Measurements from ENCODE around the gene ANXA6. TPM values are rescaled to one million over a fixed set of nuclear protein-coding genes. Genes with fewer than 3 reads are reported as not detected.

The ANXA6 gene
- polyA plus RNA-seq, 1 of the 3 experiments (the other 2 are of a cell fraction), result 87.5 TPM

DNA sequence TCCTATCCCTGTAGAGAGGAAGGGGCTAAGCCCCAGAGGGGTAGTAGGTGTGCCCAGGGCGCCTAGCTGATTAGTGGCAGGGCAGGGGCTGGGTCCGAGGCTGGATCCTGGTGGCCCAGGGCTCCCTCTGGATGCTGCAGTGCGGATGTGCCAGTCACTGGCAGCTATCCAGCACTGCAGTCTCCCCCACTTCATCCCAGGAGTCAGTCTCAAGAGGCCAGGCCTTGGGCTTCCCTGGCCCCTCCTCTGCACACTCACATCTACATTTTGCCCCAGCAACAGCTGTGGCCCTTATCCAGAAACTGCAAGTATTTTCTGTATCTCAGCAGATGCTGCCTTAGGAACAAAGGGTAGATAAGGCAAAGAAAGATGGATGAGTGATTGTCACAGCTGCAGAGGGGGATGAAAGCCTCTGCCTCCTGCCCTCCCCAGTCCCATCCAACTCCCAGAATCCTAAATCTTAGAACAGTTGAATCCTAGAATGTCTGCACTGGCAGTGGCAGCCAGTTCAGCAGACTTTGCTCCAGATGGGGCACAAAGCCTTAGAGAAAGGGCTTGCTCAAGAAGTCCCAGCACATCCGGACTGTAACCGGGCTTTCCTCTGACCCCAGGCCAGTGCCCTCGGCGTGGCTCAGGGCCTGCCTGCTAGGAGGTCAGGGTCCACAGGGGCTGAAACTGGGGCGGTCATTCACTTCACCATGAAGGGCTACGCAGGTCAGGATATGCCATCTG is 1.6 kb downstream of the ANXA6 start:
- peaks cover 22 to 40% of the 10 kb centered on the region in 2 experiments; a peak in 2 of 4 replicates for H3K4me1 ChIP-seq (ENCODE audit: control insufficient read depth in 1 of 2, insufficient read depth in 2 of 2, low read depth in 1 of 2, low read length in 1 of 2)
- POLR2A ChIA-PET, result no interaction called here
- WGBS (ENCODE audit: low lambda C conversion rate), result 82% methylated on average over 3 of the region's 9 CpGs
- TF ChIP-seq MXI1 (IDR thresholded peaks at IDR 0.05; ENCODE audit: low read depth, low read length), result no peak
- TF ChIP-seq YY1 (IDR thresholded peaks at IDR 0.05; ENCODE audit: low read depth), result no peak
- TF ChIP-seq, protein P1, sequence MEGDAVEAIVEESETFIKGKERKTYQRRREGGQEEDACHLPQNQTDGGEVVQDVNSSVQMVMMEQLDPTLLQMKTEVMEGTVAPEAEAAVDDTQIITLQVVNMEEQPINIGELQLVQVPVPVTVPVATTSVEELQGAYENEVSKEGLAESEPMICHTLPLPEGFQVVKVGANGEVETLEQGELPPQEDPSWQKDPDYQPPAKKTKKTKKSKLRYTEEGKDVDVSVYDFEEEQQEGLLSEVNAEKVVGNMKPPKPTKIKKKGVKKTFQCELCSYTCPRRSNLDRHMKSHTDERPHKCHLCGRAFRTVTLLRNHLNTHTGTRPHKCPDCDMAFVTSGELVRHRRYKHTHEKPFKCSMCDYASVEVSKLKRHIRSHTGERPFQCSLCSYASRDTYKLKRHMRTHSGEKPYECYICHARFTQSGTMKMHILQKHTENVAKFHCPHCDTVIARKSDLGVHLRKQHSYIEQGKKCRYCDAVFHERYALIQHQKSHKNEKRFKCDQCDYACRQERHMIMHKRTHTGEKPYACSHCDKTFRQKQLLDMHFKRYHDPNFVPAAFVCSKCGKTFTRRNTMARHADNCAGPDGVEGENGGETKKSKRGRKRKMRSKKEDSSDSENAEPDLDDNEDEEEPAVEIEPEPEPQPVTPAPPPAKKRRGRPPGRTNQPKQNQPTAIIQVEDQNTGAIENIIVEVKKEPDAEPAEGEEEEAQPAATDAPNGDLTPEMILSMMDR (IDR thresholded peaks at IDR 0.05), result 0 out of 2 replicates have a peak, but pooled peaks have one; percentile 13
- TF ChIP-seq SIN3A (IDR thresholded peaks at IDR 0.05; ENCODE audit: borderline replicate concordance, low read depth, low read length), result no peak
- TF ChIP-seq, protein P2, sequence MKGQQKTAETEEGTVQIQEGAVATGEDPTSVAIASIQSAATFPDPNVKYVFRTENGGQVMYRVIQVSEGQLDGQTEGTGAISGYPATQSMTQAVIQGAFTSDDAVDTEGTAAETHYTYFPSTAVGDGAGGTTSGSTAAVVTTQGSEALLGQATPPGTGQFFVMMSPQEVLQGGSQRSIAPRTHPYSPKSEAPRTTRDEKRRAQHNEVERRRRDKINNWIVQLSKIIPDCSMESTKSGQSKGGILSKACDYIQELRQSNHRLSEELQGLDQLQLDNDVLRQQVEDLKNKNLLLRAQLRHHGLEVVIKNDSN (IDR thresholded peaks at IDR 0.05; ENCODE audit: borderline replicate concordance, low read depth), result no peak
- TF ChIP-seq NFIC (IDR thresholded peaks at IDR 0.05; ENCODE audit: borderline replicate concordance), result peak; percentile 51; the same call in 1 of the 2 replicates
- TF ChIP-seq ELF1 (IDR thresholded peaks at IDR 0.05), result no peak
- 0 out of 2 replicates have a peak, but pooled peaks have one; percentile 60 for TF ChIP-seq RCOR1 (IDR thresholded peaks at IDR 0.05; ENCODE audit: low read length)
- TF ChIP-seq, protein P3, sequence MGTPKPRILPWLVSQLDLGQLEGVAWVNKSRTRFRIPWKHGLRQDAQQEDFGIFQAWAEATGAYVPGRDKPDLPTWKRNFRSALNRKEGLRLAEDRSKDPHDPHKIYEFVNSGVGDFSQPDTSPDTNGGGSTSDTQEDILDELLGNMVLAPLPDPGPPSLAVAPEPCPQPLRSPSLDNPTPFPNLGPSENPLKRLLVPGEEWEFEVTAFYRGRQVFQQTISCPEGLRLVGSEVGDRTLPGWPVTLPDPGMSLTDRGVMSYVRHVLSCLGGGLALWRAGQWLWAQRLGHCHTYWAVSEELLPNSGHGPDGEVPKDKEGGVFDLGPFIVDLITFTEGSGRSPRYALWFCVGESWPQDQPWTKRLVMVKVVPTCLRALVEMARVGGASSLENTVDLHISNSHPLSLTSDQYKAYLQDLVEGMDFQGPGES (IDR thresholded peaks at IDR 0.05; ENCODE audit: low read depth, low read length), result no peak
- TF ChIP-seq FOXM1 (IDR thresholded peaks at IDR 0.05; ENCODE audit: low read depth), result no peak
- no peak for TF ChIP-seq RXRA (IDR thresholded peaks at IDR 0.05; ENCODE audit: borderline replicate concordance, low read depth)
- TF ChIP-seq TCF12 (IDR thresholded peaks at IDR 0.05), result peak; percentile 31; the same call in 1 of the 2 replicates
- no peak for TF ChIP-seq EZH2phosphoT487 (IDR thresholded peaks at IDR 0.05; ENCODE audit: borderline replicate concordance, low read depth)
- no peak for TF ChIP-seq FOXJ3 (CRISPR knock-in tag; IDR thresholded peaks at IDR 0.05)
- no peak for TF ChIP-seq GATA2 (CRISPR knock-in tag; IDR thresholded peaks at IDR 0.05)
- TF ChIP-seq NRF1 (IDR thresholded peaks at IDR 0.05; ENCODE audit: low read depth, low read length), result no peak
- TF ChIP-seq, protein P4, sequence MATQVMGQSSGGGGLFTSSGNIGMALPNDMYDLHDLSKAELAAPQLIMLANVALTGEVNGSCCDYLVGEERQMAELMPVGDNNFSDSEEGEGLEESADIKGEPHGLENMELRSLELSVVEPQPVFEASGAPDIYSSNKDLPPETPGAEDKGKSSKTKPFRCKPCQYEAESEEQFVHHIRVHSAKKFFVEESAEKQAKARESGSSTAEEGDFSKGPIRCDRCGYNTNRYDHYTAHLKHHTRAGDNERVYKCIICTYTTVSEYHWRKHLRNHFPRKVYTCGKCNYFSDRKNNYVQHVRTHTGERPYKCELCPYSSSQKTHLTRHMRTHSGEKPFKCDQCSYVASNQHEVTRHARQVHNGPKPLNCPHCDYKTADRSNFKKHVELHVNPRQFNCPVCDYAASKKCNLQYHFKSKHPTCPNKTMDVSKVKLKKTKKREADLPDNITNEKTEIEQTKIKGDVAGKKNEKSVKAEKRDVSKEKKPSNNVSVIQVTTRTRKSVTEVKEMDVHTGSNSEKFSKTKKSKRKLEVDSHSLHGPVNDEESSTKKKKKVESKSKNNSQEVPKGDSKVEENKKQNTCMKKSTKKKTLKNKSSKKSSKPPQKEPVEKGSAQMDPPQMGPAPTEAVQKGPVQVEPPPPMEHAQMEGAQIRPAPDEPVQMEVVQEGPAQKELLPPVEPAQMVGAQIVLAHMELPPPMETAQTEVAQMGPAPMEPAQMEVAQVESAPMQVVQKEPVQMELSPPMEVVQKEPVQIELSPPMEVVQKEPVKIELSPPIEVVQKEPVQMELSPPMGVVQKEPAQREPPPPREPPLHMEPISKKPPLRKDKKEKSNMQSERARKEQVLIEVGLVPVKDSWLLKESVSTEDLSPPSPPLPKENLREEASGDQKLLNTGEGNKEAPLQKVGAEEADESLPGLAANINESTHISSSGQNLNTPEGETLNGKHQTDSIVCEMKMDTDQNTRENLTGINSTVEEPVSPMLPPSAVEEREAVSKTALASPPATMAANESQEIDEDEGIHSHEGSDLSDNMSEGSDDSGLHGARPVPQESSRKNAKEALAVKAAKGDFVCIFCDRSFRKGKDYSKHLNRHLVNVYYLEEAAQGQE (IDR thresholded peaks at IDR 0.05; ENCODE audit: low read depth, low read length), result no peak
- TF ChIP-seq RFX5 (IDR thresholded peaks at IDR 0.05; ENCODE audit: low read length), result peak; percentile 91
- TF ChIP-seq, protein P5, sequence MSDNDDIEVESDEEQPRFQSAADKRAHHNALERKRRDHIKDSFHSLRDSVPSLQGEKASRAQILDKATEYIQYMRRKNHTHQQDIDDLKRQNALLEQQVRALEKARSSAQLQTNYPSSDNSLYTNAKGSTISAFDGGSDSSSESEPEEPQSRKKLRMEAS (IDR thresholded peaks at IDR 0.05; ENCODE audit: low read depth), result no peak
- peak in 1 of 2 experiments; percentile 41; a peak in 1 of 4 replicates for TF ChIP-seq EP300 (IDR thresholded peaks at IDR 0.05; ENCODE audit: borderline replicate concordance in 1 of 2, low read depth in 1 of 2, low read length in 1 of 2)
- TF ChIP-seq, protein P6, sequence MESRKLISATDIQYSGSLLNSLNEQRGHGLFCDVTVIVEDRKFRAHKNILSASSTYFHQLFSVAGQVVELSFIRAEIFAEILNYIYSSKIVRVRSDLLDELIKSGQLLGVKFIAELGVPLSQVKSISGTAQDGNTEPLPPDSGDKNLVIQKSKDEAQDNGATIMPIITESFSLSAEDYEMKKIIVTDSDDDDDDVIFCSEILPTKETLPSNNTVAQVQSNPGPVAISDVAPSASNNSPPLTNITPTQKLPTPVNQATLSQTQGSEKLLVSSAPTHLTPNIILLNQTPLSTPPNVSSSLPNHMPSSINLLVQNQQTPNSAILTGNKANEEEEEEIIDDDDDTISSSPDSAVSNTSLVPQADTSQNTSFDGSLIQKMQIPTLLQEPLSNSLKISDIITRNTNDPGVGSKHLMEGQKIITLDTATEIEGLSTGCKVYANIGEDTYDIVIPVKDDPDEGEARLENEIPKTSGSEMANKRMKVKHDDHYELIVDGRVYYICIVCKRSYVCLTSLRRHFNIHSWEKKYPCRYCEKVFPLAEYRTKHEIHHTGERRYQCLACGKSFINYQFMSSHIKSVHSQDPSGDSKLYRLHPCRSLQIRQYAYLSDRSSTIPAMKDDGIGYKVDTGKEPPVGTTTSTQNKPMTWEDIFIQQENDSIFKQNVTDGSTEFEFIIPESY (IDR thresholded peaks at IDR 0.05; ENCODE audit: borderline replicate concordance, low read depth), result no peak
- no peak for TF ChIP-seq POLR2AphosphoS5 (IDR thresholded peaks at IDR 0.05; ENCODE audit: low read depth, low read length)
- no peak; the same call in 1 of the 2 replicates for TF ChIP-seq SMC3 (IDR thresholded peaks at IDR 0.05; ENCODE audit: low read depth, low read length)

More for the DNA sequence above, 1.6 kb downstream of the ANXA6 start:
- Histone ChIP-seq H3K9me2 (no peaks in the 10 kb centered on the region), H3K36me3 (replicated peaks in 1 of 2; ENCODE audit: control insufficient read depth in 1 of 2, insufficient read depth in 2 of 2, low read length in 1 of 2) (no peaks in the 10 kb centered on the region), H4K20me1 (ENCODE audit: insufficient read depth) (0 out of 2 replicates have a peak, but pooled peaks cover 3% of the 10 kb centered on the region), H3K9me3 (no peaks in the 10 kb centered on the region), H3K27me3 (ENCODE audit: insufficient read depth) (no peaks in the 10 kb centered on the region), H3K4me3 (ENCODE audit: low read depth in 2 of 2, low read length in 1 of 2) (peak overlapping the region; percentile 82 to 96), H3F3A (replicated peaks; ENCODE audit: insufficient read depth) (no peaks in the 10 kb centered on the region), H3K27ac (ENCODE audit: low read depth in 2 of 2, low read length in 1 of 2) (peak overlapping the region in 1 of 2 experiments; percentile 73; a peak in 2 of 4 replicates), H3K9ac (peak overlapping the region; percentile 90; the same call in 1 of the 2 replicates), H2AFZ (ENCODE audit: low read depth) (no peak overlapping the region), H3K4me2 (peak overlapping the region; percentile 98), H3K79me2 (ENCODE audit: insufficient read depth) (peaks cover 59% of the 10 kb centered on the region)
- peak; percentile 87 for DNase-seq
- CTCF ChIA-PET, result interaction anchor here (0.7 to 4.7 kb wide), 10 partner anchors 10 to 160 kb away, joined by 3 to 24 read pairs (median 4); no protein-coding TSS in a partner anchor

All from SK-N-SH (cell line).